ENCODE data around the gene DSCAML1.
"Not testable (repeated sequence)": the region's sequence is repeated elsewhere in the genome, so short reads cannot be mapped to it uniquely, and the experiment has no call there.

Gene DSCAML1

GRCh38 chr11:117817368-117818040, 20.5 kb upstream of the DSCAML1 start:
- DNase-seq (ENCODE audit: low read depth in 2 of 2), result peak; percentile 87 to 93

- DNase-seq (ENCODE audit: low read depth in 2 of 2), result no peak
These were observed 19.9 kb upstream of the DSCAML1 start for GRCh38 chr11:117816846-117817367.

- DNase-seq (ENCODE audit: low read depth in 2 of 2), result no peak
These were observed 19.2 kb upstream of the DSCAML1 start for GRCh38 chr11:117816151-117816741.

GRCh38 chr11:117815262-117815803, 18.3 kb upstream of the DSCAML1 start:
- peak; percentile 44 to 51 for DNase-seq (ENCODE audit: low read depth in 2 of 2)

- peak; percentile 65 to 71 for DNase-seq (ENCODE audit: low read depth in 2 of 2)
These were observed 17.8 kb upstream of the DSCAML1 start for GRCh38 chr11:117814766-117815261.

- no peak for DNase-seq (ENCODE audit: low read depth in 2 of 2)
These were observed 17.3 kb upstream of the DSCAML1 start for GRCh38 chr11:117814204-117814765.

GRCh38 chr11:117810056-117810451, 13.0 kb upstream of the DSCAML1 start:
- DNase-seq (ENCODE audit: low read depth in 2 of 2), result not testable (repeated sequence)

GRCh38 chr11:117809236-117810055, 12.4 kb upstream of the DSCAML1 start:
- DNase-seq (ENCODE audit: low read depth in 2 of 2), result peak; percentile 46 to 55

GRCh38 chr11:117808784-117809183, 11.8 kb upstream of the DSCAML1 start:
- no peak for DNase-seq (ENCODE audit: low read depth in 2 of 2)

GRCh38 chr11:117807482-117808327, 10.7 kb upstream of the DSCAML1 start:
- peak; percentile 66 to 82 for DNase-seq (ENCODE audit: low read depth in 2 of 2)

GRCh38 chr11:117806846-117807245, 9.8 kb upstream of the DSCAML1 start:
- no peak for DNase-seq (ENCODE audit: low read depth in 2 of 2)

GRCh38 chr11:117805045-117805444, 8.0 kb upstream of the DSCAML1 start:
- no peak for DNase-seq (ENCODE audit: low read depth in 2 of 2)

- no peak for DNase-seq (ENCODE audit: low read depth in 2 of 2)
These were observed 6.9 kb upstream of the DSCAML1 start for GRCh38 chr11:117803896-117804295.

- no peak for DNase-seq (ENCODE audit: low read depth in 2 of 2)
These were observed 2.6 kb upstream of the DSCAML1 start for GRCh38 chr11:117799634-117800033.

- DNase-seq (ENCODE audit: low read depth in 2 of 2), result no peak
These were observed 552 bp downstream of the DSCAML1 start for GRCh38 chr11:117796456-117796871.

- DNase-seq (ENCODE audit: low read depth in 2 of 2), result no peak
These were observed 1.2 kb downstream of the DSCAML1 start for GRCh38 chr11:117795638-117796455.

- DNase-seq (ENCODE audit: low read depth in 2 of 2), result no peak
These were observed 2.0 kb downstream of the DSCAML1 start for GRCh38 chr11:117794772-117795629.

- DNase-seq (ENCODE audit: low read depth in 2 of 2), result no peak
These were observed 2.9 kb downstream of the DSCAML1 start for GRCh38 chr11:117794135-117794534.

- no peak for DNase-seq (ENCODE audit: low read depth in 2 of 2)
These were observed 3.4 kb downstream of the DSCAML1 start for GRCh38 chr11:117793583-117793982.
